Neuronal stem cell (in vitro differentiated cells): Measurements from ENCODE around the gene PIGU.

Experiments
- DNase-seq: peaks from one replicate; pipeline ENCODE4 v3.0.0-alpha.2; 2013; ENCODE audit warnings: low spot score
- H2AFZ ChIP-seq: one replicate; pipeline ENCODE4 v1.6.1; 2013; ENCODE audit warnings: mild to moderate bottlenecking, low read length, inconsistent platforms
- H2AK5ac ChIP-seq: 2 replicates; pipeline ENCODE4 v1.6.1; 2013; ENCODE audit warnings: low read depth, mild to moderate bottlenecking, inconsistent platforms, low read length, moderate library complexity, mixed read lengths
- H2BK120ac ChIP-seq: 2 replicates; pipeline ENCODE4 v1.6.1; 2013; ENCODE audit warnings: low read depth, mild to moderate bottlenecking, inconsistent platforms, low read length, moderate library complexity, mixed read lengths
- H2BK12ac ChIP-seq: one replicate; pipeline ENCODE4 v1.6.1; 2013; ENCODE audit warnings: low read length, inconsistent platforms
- H2BK15ac ChIP-seq: 2 replicates; pipeline ENCODE4 v1.6.1; 2013; ENCODE audit warnings: mild to moderate bottlenecking, low read length, inconsistent platforms, mixed read lengths
- H2BK5ac ChIP-seq: one replicate; pipeline ENCODE4 v1.6.1; 2013; ENCODE audit warnings: inconsistent platforms, mild to moderate bottlenecking, low read length, moderate library complexity
- H3K14ac ChIP-seq: one replicate; pipeline ENCODE4 v1.6.1; 2013; ENCODE audit warnings: low read length, inconsistent platforms
- H3K18ac ChIP-seq: 2 replicates; pipeline ENCODE4 v1.6.1; 2013; ENCODE audit warnings: low read length, inconsistent platforms
- H3K23ac ChIP-seq: 2 replicates; pipeline ENCODE4 v1.6.1; 2013; ENCODE audit warnings: low read depth, mild to moderate bottlenecking, mixed read lengths, low read length, inconsistent platforms; ENCODE audit not compliant: poor library complexity
- H3K27ac ChIP-seq: replicated peaks from 3 replicates; pipeline ENCODE4 v1.5.1; 2013; ENCODE audit warnings: low read length, inconsistent platforms
- H3K27me3 ChIP-seq, 3 experiments: 2 replicates each; pipeline ENCODE4 v1.6.1; 2013; ENCODE audit warnings: low read length in 3 of 3, mild to moderate bottlenecking in 2 of 3, inconsistent platforms in 1 of 3, low read depth in 1 of 3, mixed read lengths in 1 of 3, moderate library complexity in 1 of 3; ENCODE audit not compliant: control insufficient read depth in 3 of 3, insufficient read depth in 3 of 3
- H3K36me3 ChIP-seq, 2 donors: replicated peaks in 1 of 2; 2 replicates each; pipeline ENCODE4 v1.6.1; 2013; ENCODE audit warnings: low read length in 2 of 2; ENCODE audit not compliant: control insufficient read depth in 2 of 2, insufficient read depth in 2 of 2
- H3K4ac ChIP-seq: 2 replicates; pipeline ENCODE4 v1.6.1; 2013; ENCODE audit warnings: inconsistent platforms, mild to moderate bottlenecking, low read length, moderate library complexity
- H3K4me1 ChIP-seq, 2 donors: 1 replicate in 1 of 2; 2 replicates in 1 of 2; pipeline ENCODE4 v1.6.1; 2013; ENCODE audit warnings: low read length in 2 of 2, low read depth in 1 of 2; ENCODE audit not compliant: control insufficient read depth in 2 of 2, insufficient read depth in 1 of 2
- H3K4me2 ChIP-seq: one replicate; pipeline ENCODE4 v1.6.1; 2013; ENCODE audit warnings: mild to moderate bottlenecking, low read length, inconsistent platforms; ENCODE audit not compliant: insufficient read depth, poor library complexity, severe bottlenecking
- H3K4me3 ChIP-seq, 2 donors: 2 replicates each; pipeline ENCODE4 v1.5.1; 2013; ENCODE audit warnings: low read length in 2 of 2, mild to moderate bottlenecking in 2 of 2, inconsistent platforms in 1 of 2, moderate library complexity in 1 of 2
- H3K79me1 ChIP-seq: one replicate; pipeline ENCODE4 v1.6.1; 2013; ENCODE audit warnings: low read depth, mild to moderate bottlenecking, inconsistent platforms, low read length, moderate library complexity
- H3K9ac ChIP-seq: one replicate; pipeline ENCODE4 v1.6.1; 2013; ENCODE audit warnings: mild to moderate bottlenecking, low read depth, low read length, inconsistent platforms; ENCODE audit not compliant: poor library complexity
- H3K9me3 ChIP-seq, 2 donors: replicated peaks in 1 of 2; 2 replicates each; pipeline versions ENCODE3 to v1.6.1; 2013; ENCODE audit warnings: low read length in 2 of 2, mild to moderate bottlenecking in 2 of 2, inconsistent platforms in 1 of 2, low read depth in 1 of 2, mixed read lengths in 1 of 2, moderate library complexity in 1 of 2; ENCODE audit not compliant: control insufficient read depth in 2 of 2, insufficient read depth in 1 of 2
- H4K8ac ChIP-seq: one replicate; pipeline ENCODE4 v1.6.1; 2013; ENCODE audit warnings: low read depth, mild to moderate bottlenecking, inconsistent platforms, low read length, moderate library complexity
- H4K91ac ChIP-seq: one replicate; pipeline ENCODE4 v1.6.1; 2013; ENCODE audit warnings: low read length, low read depth, mild to moderate bottlenecking, inconsistent platforms; ENCODE audit not compliant: poor library complexity
- WGBS, 2 donors: extraction: QIAGEN DNeasy Blood & Tissue Kit; methylation state at CpG; one replicate each; pipeline ENCODE4 v1.1.7; 2013; ENCODE audit warnings: missing lambda C conversion rate in 2 of 2, mixed read lengths in 1 of 2; ENCODE audit not compliant: insufficient read length in 2 of 2, insufficient replicate concordance in 1 of 2; ENCODE audit errors: extremely low coverage in 2 of 2; 5-methylcytosine and 5-hydroxymethylcytosine counted together

Gene PIGU

GRCh38 chr20:34637245-34638038 lies 39.5 kb downstream of the PIGU start:
- Histone ChIP-seq H2AK5ac (no peak overlapping the region), H3K9me3 (no peaks in the 10 kb centered on the region), H3K27ac (no peak overlapping the region), H2AFZ (no peak overlapping the region), H3K23ac (no peak overlapping the region), H3K9ac (no peak overlapping the region), H4K8ac (no peak overlapping the region), H3K4ac (no peak overlapping the region), H3K18ac (no peak overlapping the region), H4K91ac (no peak overlapping the region), H2BK5ac (no peak overlapping the region), H3K4me2 (no peak overlapping the region), H3K14ac (no peak overlapping the region), H3K79me1 (no peaks in the 10 kb centered on the region), H2BK15ac (no peak overlapping the region), H3K4me3 (no peak overlapping the region), H3K36me3 (peaks cover 5 to 75% of the 10 kb centered on the region in 2 donors), H2BK12ac (no peak overlapping the region), H3K27me3 (no peaks in the 10 kb centered on the region), H2BK120ac (no peak overlapping the region), H3K4me1 (no peaks in the 10 kb centered on the region)
- no CpG with 5 or more reads among the region's 5 CpGs for WGBS, 2 donors
- DNase-seq, result no peak

GRCh38 chr20:34636648-34637047 lies 40.2 kb downstream of the PIGU start:
- WGBS, 2 donors, result no CpG with 5 or more reads among the region's 3 CpGs
- Histone ChIP-seq H2BK12ac (no peak overlapping the region), H3K9me3 (no peaks in the 10 kb centered on the region), H2AK5ac (no peak overlapping the region), H3K36me3 (peaks cover 5 to 77% of the 10 kb centered on the region in 2 donors), H2BK120ac (no peak overlapping the region), H3K27ac (no peak overlapping the region), H2BK5ac (no peak overlapping the region), H2AFZ (no peak overlapping the region), H3K27me3 (no peaks in the 10 kb centered on the region), H3K14ac (no peak overlapping the region), H3K4ac (no peak overlapping the region), H3K4me2 (no peak overlapping the region), H3K23ac (no peak overlapping the region), H4K8ac (no peak overlapping the region), H2BK15ac (no peak overlapping the region), H3K18ac (no peak overlapping the region), H4K91ac (no peak overlapping the region), H3K79me1 (no peaks in the 10 kb centered on the region), H3K4me3 (no peak overlapping the region), H3K9ac (no peak overlapping the region), H3K4me1 (no peaks in the 10 kb centered on the region)
- DNase-seq, result no peak

- no peak overlapping the region for H3K4me3 ChIP-seq
- H3K27me3 ChIP-seq, result no peaks in the 10 kb centered on the region
- no peak overlapping the region for H3K4me2 ChIP-seq
- no peak overlapping the region for H3K23ac ChIP-seq
- DNase-seq, result no peak
- H3K36me3 ChIP-seq, result peaks cover 8 to 81% of the 10 kb centered on the region in 2 donors
- H3K9ac ChIP-seq, result no peak overlapping the region
- H4K91ac ChIP-seq, result no peak overlapping the region
- H2AK5ac ChIP-seq, result no peak overlapping the region
- H2BK15ac ChIP-seq, result no peak overlapping the region
- H2BK120ac ChIP-seq, result no peak overlapping the region
- H3K27ac ChIP-seq, result no peak overlapping the region
- no peak overlapping the region for H2AFZ ChIP-seq
- no peak overlapping the region for H3K14ac ChIP-seq
- H2BK12ac ChIP-seq, result no peak overlapping the region
- no CpG with 5 or more reads among the region's 3 CpGs for WGBS, 2 donors
- H4K8ac ChIP-seq, result no peak overlapping the region
- no peaks in the 10 kb centered on the region for H3K79me1 ChIP-seq
- H3K4ac ChIP-seq, result no peak overlapping the region
- H3K9me3 ChIP-seq, result no peaks in the 10 kb centered on the region
- no peak overlapping the region for H3K18ac ChIP-seq
- H2BK5ac ChIP-seq, result no peak overlapping the region
- no peaks in the 10 kb centered on the region for H3K4me1 ChIP-seq
Observed at GRCh38 chr20:34634392-34634791, 42.5 kb downstream of the PIGU start.

DNA sequence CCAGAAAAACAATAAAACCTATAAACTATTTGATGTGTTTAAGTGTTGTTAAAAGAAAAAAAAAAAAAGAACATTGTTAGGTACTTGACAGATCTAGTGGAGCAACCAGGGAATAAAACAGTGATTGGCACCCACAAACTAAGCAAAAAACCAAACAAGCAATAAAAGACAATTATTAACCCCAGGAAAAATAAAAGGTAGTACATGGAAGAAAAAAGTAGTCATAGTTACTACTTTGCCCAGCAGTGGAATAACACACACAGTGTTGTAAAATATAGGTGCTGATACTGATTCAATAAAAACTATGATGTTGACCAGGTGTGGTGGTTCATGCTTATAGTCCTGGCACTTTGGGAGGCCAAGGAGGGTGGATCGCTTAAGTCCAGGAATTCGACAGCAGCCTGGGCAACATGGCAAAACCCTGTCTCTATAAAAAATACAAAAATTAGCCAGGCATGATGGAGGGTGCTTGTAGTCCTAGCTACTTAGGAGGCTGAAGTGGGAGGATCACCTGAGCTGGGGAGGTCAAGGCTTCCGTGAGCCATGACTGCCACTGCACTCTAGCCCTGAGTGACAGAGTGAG lies 43.9 kb downstream of the PIGU start:
- Histone ChIP-seq H4K91ac (no peak overlapping the region), H2AK5ac (no peak overlapping the region), H3K23ac (no peak overlapping the region), H3K4ac (no peak overlapping the region), H2BK12ac (no peak overlapping the region), H3K4me2 (no peak overlapping the region), H2BK5ac (no peak overlapping the region), H2BK15ac (no peak overlapping the region), H3K14ac (no peak overlapping the region), H3K27ac (no peak overlapping the region), H3K27me3 (no peaks in the 10 kb centered on the region), H2AFZ (no peak overlapping the region), H2BK120ac (no peak overlapping the region), H3K79me1 (no peaks in the 10 kb centered on the region), H4K8ac (no peak overlapping the region), H3K36me3 (peaks cover 11 to 86% of the 10 kb centered on the region in 2 donors), H3K9me3 (no peaks in the 10 kb centered on the region), H3K4me3 (no peak overlapping the region), H3K18ac (no peak overlapping the region), H3K4me1 (no peaks in the 10 kb centered on the region), H3K9ac (no peak overlapping the region)
- WGBS, 2 donors, result no CpG with 5 or more reads among the region's 3 CpGs
- no peak for DNase-seq
